ENCODE results near the gene GTPBP4. TPM values are rescaled to one million over a fixed set of nuclear protein-coding genes. Genes with fewer than 3 reads are reported as not detected.

GTPBP4 gene
- total and polyA plus RNA-seq, 2 of the 13 experiments (the other 11 are each of a cell fraction or from before 2014, with no cell fraction given) = 24.1 to 85.5 TPM

DNA sequence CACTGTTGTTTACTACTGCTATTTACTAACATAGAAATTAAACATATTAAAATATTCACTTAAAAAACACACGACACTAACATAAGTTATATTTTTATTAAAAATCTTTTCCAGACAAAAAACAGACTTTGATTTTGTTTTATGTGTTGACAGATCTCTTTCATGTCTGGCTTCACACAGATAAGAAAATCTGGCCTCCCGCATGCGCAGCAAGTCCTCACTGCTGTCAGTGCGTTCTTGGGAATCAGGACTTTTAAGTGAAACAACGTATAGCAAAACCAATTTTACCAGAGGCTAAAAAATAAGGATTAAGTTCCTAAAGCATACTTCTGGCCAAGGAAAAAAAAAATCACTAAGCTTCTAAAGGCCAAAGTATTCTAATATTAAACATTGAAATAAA, 61.9 kb downstream of the GTPBP4 start:
- POLR2A ChIA-PET = interaction anchor here (1.1 to 1.9 kb wide), 8 partner anchors 15 to 232 kb away, joined by 3 to 9 read pairs (median 4); no protein-coding TSS in a partner anchor
- FAIRE-seq (no peak), ATAC-seq (no peak), DNase-seq (ENCODE audit: low spot score) (peak; percentile 22)
- CTCF ChIA-PET (ENCODE audit: low intra/inter-chr PET ratio, low total read pairs) = no interaction called here
- WGBS (ENCODE audit: low lambda C conversion rate) = 3% methylated on average over 5 of the region's 5 CpGs
- Histone ChIP-seq H4K20me1 (ENCODE audit: insufficient read depth, low read length) (peaks cover 36% of the 10 kb centered on the region), H3K27ac (ENCODE audit: extremely low read length, insufficient read depth, low read length) (peak overlapping the region; percentile 96), H3K4me1 (ENCODE audit: insufficient read depth, low read length) (peaks cover 59% of the 10 kb centered on the region), H3K9ac (ENCODE audit: insufficient read depth, low read depth, low read length) (peak overlapping the region; percentile 94), H3K79me2 (ENCODE audit: insufficient read depth, low read length) (peaks cover 80% of the 10 kb centered on the region), H3K4me3 (replicated peaks in 1 of 3; ENCODE audit: insufficient read depth in 1 of 3, low read depth in 2 of 3, low read length in 3 of 3) (peak overlapping the region; percentile 80 to 98 (median 93)), H2AFZ (ENCODE audit: low read length) (no peak overlapping the region), H3K36me3 (replicated peaks in 1 of 2; ENCODE audit: control insufficient read depth in 1 of 2, insufficient read depth in 2 of 2, low read length in 2 of 2) (peaks cover 3 to 25% of the 10 kb centered on the region in 2 experiments; a peak in 3 of 5 replicates), H3K27me3 (ENCODE audit: control insufficient read depth in 1 of 2, insufficient read depth in 2 of 2, low read length in 2 of 2) (no peaks in the 10 kb centered on the region; a peak in 1 of 5 replicates), H3K4me2 (ENCODE audit: low read depth, low read length) (peak overlapping the region; percentile 85), H3K9me3 (ENCODE audit: low read length) (no peaks in the 10 kb centered on the region)
- no TSS peak for BruUV-seq (replicated peaks)
- TF ChIP-seq NFRKB (IDR thresholded peaks at IDR 0.05) = no peak
- TF ChIP-seq, protein P1, sequence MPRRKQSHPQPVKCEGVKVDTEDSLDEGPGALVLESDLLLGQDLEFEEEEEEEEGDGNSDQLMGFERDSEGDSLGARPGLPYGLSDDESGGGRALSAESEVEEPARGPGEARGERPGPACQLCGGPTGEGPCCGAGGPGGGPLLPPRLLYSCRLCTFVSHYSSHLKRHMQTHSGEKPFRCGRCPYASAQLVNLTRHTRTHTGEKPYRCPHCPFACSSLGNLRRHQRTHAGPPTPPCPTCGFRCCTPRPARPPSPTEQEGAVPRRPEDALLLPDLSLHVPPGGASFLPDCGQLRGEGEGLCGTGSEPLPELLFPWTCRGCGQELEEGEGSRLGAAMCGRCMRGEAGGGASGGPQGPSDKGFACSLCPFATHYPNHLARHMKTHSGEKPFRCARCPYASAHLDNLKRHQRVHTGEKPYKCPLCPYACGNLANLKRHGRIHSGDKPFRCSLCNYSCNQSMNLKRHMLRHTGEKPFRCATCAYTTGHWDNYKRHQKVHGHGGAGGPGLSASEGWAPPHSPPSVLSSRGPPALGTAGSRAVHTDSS (CRISPR knock-in tag; conservative IDR thresholded peaks at IDR 0.05) = no peak
- TF ChIP-seq, protein P2, sequence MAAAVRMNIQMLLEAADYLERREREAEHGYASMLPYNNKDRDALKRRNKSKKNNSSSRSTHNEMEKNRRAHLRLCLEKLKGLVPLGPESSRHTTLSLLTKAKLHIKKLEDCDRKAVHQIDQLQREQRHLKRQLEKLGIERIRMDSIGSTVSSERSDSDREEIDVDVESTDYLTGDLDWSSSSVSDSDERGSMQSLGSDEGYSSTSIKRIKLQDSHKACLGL (CRISPR knock-in tag; IDR thresholded peaks at IDR 0.05) = no peak
- TF ChIP-seq, protein P3, sequence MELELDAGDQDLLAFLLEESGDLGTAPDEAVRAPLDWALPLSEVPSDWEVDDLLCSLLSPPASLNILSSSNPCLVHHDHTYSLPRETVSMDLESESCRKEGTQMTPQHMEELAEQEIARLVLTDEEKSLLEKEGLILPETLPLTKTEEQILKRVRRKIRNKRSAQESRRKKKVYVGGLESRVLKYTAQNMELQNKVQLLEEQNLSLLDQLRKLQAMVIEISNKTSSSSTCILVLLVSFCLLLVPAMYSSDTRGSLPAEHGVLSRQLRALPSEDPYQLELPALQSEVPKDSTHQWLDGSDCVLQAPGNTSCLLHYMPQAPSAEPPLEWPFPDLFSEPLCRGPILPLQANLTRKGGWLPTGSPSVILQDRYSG (CRISPR knock-in tag; IDR thresholded peaks at IDR 0.05) = no peak
- TF ChIP-seq ZNF44 (CRISPR knock-in tag; IDR thresholded peaks at IDR 0.05) = no peak
- TF ChIP-seq NKX3-1 (CRISPR knock-in tag; IDR thresholded peaks at IDR 0.05) = no peak
- no peak for TF ChIP-seq SSRP1 (CRISPR knock-in tag; IDR thresholded peaks at IDR 0.05)
- no peak for TF ChIP-seq CBFB (CRISPR knock-in tag; IDR thresholded peaks at IDR 0.05)
- TF ChIP-seq, protein P4, sequence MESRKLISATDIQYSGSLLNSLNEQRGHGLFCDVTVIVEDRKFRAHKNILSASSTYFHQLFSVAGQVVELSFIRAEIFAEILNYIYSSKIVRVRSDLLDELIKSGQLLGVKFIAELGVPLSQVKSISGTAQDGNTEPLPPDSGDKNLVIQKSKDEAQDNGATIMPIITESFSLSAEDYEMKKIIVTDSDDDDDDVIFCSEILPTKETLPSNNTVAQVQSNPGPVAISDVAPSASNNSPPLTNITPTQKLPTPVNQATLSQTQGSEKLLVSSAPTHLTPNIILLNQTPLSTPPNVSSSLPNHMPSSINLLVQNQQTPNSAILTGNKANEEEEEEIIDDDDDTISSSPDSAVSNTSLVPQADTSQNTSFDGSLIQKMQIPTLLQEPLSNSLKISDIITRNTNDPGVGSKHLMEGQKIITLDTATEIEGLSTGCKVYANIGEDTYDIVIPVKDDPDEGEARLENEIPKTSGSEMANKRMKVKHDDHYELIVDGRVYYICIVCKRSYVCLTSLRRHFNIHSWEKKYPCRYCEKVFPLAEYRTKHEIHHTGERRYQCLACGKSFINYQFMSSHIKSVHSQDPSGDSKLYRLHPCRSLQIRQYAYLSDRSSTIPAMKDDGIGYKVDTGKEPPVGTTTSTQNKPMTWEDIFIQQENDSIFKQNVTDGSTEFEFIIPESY (CRISPR knock-in tag; IDR thresholded peaks at IDR 0.05) = no peak
- no peak for TF ChIP-seq ZNF891 (CRISPR knock-in tag; IDR thresholded peaks at IDR 0.05)
- no peak for TF ChIP-seq ZSCAN30 (CRISPR knock-in tag; IDR thresholded peaks at IDR 0.05)
- no peak for TF ChIP-seq SALL1 (CRISPR knock-in tag; IDR thresholded peaks at IDR 0.05)
- intact Hi-C loops (cut with micrococcal nuclease; ENCODE audit: unreplicated experiment) (no loop called here), in situ Hi-C loops (cut with HindIII; ENCODE audit: extremely low pct_ligation_motif_present, low pct_unique_long_range_greater_than_20kb) (no loop called here)

All from HepG2 (cell line).